Ramos (cell line): ENCODE measurements around the gene DNAI2.

ENCODE experiments used
- in situ Hi-C: fragments of 300-500 bp; cut with MboI; formaldehyde crosslinking; loops from one replicate; pipeline ENCODE4 v1.14.3; 2022; ENCODE audit warnings: low sequenced_read_pairs; ENCODE audit not compliant: unreplicated experiment

DNAI2 gene

GRCh38 chr17:74298778-74299177 is 24.7 kb downstream of the DNAI2 start:
- in situ Hi-C loops = no loop called here

GRCh38 chr17:74299226-74300009 is 25.4 kb downstream of the DNAI2 start:
- in situ Hi-C loops = no loop called here

- in situ Hi-C loops = no loop called here
These were observed 29.3 kb downstream of the DNAI2 start for GRCh38 chr17:74303305-74303704.

- in situ Hi-C loops = no loop called here
These were observed 30.1 kb downstream of the DNAI2 start for GRCh38 chr17:74304184-74304583.

GRCh38 chr17:74305865-74306654 is 32.0 kb downstream of the DNAI2 start:
- in situ Hi-C loops = no loop called here

GRCh38 chr17:74307984-74308773 is 34.1 kb downstream of the DNAI2 start:
- in situ Hi-C loops = no loop called here

- in situ Hi-C loops = no loop called here
These were observed 35.9 kb downstream of the DNAI2 start for GRCh38 chr17:74309902-74310301.

- in situ Hi-C loops = no loop called here
These were observed 40.8 kb downstream of the DNAI2 start for GRCh38 chr17:74314877-74315276.

- in situ Hi-C loops = no loop called here
These were observed 42.2 kb downstream of the DNAI2 start for GRCh38 chr17:74316220-74316619.

- in situ Hi-C loops = no loop called here
These were observed 43.0 kb downstream of the DNAI2 start for GRCh38 chr17:74317071-74317470.

- in situ Hi-C loops = no loop called here
These were observed 44.4 kb downstream of the DNAI2 start for GRCh38 chr17:74318391-74318790.

- in situ Hi-C loops = no loop called here
These were observed 50.5 kb downstream of the DNAI2 start for GRCh38 chr17:74324521-74324920.

GRCh38 chr17:74325376-74325742 is 51.3 kb downstream of the DNAI2 start:
- in situ Hi-C loops = no loop called here

GRCh38 chr17:74325743-74326379 is 51.8 kb downstream of the DNAI2 start, which contains the start of gene KIF19:
Gene KIF19, plus strand, starts transcription at chr17:74326226. Its CDS starts 124 bp downstream, at chr17:74326350.
- in situ Hi-C loops = no loop called here

GRCh38 chr17:74326506-74326905 is 52.5 kb downstream of the DNAI2 start:
- in situ Hi-C loops = no loop called here

- in situ Hi-C loops = no loop called here
These were observed 54.5 kb downstream of the DNAI2 start for GRCh38 chr17:74328487-74328886.

GRCh38 chr17:74329378-74329777 is 55.3 kb downstream of the DNAI2 start:
- in situ Hi-C loops = no loop called here

GRCh38 chr17:74330446-74330845 is 56.4 kb downstream of the DNAI2 start:
- in situ Hi-C loops = no loop called here

- in situ Hi-C loops = no loop called here
These were observed 58.1 kb downstream of the DNAI2 start for GRCh38 chr17:74332017-74332650.

- in situ Hi-C loops = no loop called here
These were observed 58.8 kb downstream of the DNAI2 start for GRCh38 chr17:74332763-74333283.
